ENCODE results near the gene CCDC190. TPM values are rescaled to one million over a fixed set of nuclear protein-coding genes. Genes with fewer than 3 reads are reported as not detected.

Gene CCDC190
- total and polyA plus RNA-seq, 2 of the 8 experiments (the other 6 are each of a cell fraction or from before 2014, with no cell fraction given), result not detected

DNA sequence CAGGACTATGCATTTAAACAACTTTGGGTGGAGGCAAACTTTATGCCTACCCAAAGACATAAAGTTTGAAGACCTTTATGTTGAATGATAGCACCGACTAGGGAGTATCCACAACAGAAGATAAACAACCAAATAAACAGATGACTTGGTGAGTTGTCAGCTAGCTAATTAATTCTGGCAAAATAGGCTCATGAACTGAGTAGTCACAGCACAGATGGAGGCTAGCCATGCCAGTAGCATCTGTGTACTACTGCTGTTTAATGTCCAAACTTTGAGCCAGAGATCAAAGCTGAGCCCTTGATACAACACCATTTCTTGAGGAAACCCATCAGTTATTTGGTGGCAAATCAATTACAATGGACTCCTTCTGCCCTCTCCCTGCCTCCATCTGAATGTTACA, 40.3 kb upstream of the CCDC190 start:
- Histone ChIP-seq H3K36me3 (ENCODE audit: control insufficient read depth in 2 of 4, insufficient read depth in 4 of 4, low read length in 3 of 4) (no peaks in the 10 kb centered on the region), H3K9ac (replicated peaks in 1 of 4; ENCODE audit: extremely low read depth in 1 of 4, low read depth in 3 of 4, low read length in 3 of 4) (no peak overlapping the region), H2AFZ (ENCODE audit: low read length) (no peak overlapping the region), H4K91ac (replicated peaks; ENCODE audit: insufficient read length, low read length) (no peak overlapping the region), H3K23me2 (ENCODE audit: low read depth, low read length) (no peaks in the 10 kb centered on the region; the same call in 1 of the 2 replicates), H3K14ac (ENCODE audit: insufficient read length) (no peak overlapping the region), H3K4ac (replicated peaks; ENCODE audit: insufficient read length, low read depth, low read length) (no peak overlapping the region), H4K20me1 (replicated peaks in 1 of 2; ENCODE audit: control insufficient read depth in 1 of 2, insufficient read depth in 2 of 2, low read length in 2 of 2) (no peaks in the 10 kb centered on the region), H2AK5ac (ENCODE audit: low read depth, low read length) (no peak overlapping the region), H2BK15ac (ENCODE audit: low read length) (no peak overlapping the region), H2BK5ac (ENCODE audit: low read depth, low read length) (no peak overlapping the region), H3K18ac (ENCODE audit: extremely low read depth, low read length) (no peak overlapping the region), H3K9me3 (ENCODE audit: insufficient read depth in 2 of 2, low read depth in 1 of 2, low read length in 1 of 2) (no peaks in the 10 kb centered on the region), H4K5ac (ENCODE audit: insufficient read length, low read depth, low read length) (no peak overlapping the region), H3K79me1 (ENCODE audit: low read depth, low read length) (no peaks in the 10 kb centered on the region), H3K23ac (ENCODE audit: insufficient read length) (no peak overlapping the region), H3K56ac (replicated peaks; ENCODE audit: insufficient read length, low read depth, low read length) (no peak overlapping the region), H2BK20ac (ENCODE audit: low read length) (no peak overlapping the region), H3K27me3 (replicated peaks in 1 of 4; ENCODE audit: control insufficient read depth in 3 of 4, extremely low read depth in 1 of 4, insufficient read depth in 3 of 4, low read length in 3 of 4) (no peaks in the 10 kb centered on the region), H2BK120ac (replicated peaks; ENCODE audit: low read depth, low read length) (no peak overlapping the region), H2BK12ac (ENCODE audit: low read depth, low read length) (no peak overlapping the region), H3K79me2 (ENCODE audit: control insufficient read depth in 1 of 2, insufficient read depth in 2 of 2, low read length in 2 of 2) (no peaks in the 10 kb centered on the region), H3K27ac (ENCODE audit: low read depth, low read length) (no peak overlapping the region), H4K8ac (ENCODE audit: extremely low read depth, insufficient read depth, low read length) (no peak overlapping the region), H3K4me1 (replicated peaks in 1 of 4; ENCODE audit: control insufficient read depth in 3 of 4, insufficient read depth in 4 of 4, low read length in 3 of 4) (no peaks in the 10 kb centered on the region), H3K4me2 (ENCODE audit: insufficient read depth in 1 of 2, low read depth in 2 of 2, low read length in 2 of 2) (no peak overlapping the region), H3K4me3 (ENCODE audit: extremely low read depth in 1 of 4, insufficient read depth in 2 of 4, low read depth in 3 of 4, low read length in 4 of 4) (no peak overlapping the region)
- CTCF ChIA-PET (ENCODE audit: partially characterized antibody), result interaction anchor here (1.1 to 1.6 kb wide), 7 partner anchors 9 to 414 kb away, joined by 4 to 7 read pairs (median 4); partner anchors contain the start of gene RGS4
- no peak for TF ChIP-seq FOSL1 (IDR thresholded peaks at IDR 0.05; ENCODE audit: insufficient read depth, low read depth, low read length)
- TF ChIP-seq, protein P1, sequence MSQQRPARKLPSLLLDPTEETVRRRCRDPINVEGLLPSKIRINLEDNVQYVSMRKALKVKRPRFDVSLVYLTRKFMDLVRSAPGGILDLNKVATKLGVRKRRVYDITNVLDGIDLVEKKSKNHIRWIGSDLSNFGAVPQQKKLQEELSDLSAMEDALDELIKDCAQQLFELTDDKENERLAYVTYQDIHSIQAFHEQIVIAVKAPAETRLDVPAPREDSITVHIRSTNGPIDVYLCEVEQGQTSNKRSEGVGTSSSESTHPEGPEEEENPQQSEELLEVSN (IDR thresholded peaks at IDR 0.05), result no peak
- TF ChIP-seq, protein P2, sequence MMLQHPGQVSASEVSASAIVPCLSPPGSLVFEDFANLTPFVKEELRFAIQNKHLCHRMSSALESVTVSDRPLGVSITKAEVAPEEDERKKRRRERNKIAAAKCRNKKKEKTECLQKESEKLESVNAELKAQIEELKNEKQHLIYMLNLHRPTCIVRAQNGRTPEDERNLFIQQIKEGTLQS (IDR thresholded peaks at IDR 0.05; ENCODE audit: insufficient read depth, low read depth, low read length), result no peak
- no peak for TF ChIP-seq RAD21 (IDR thresholded peaks at IDR 0.05 in 1 of 2, conservative IDR thresholded peaks at IDR 0.05 in 1 of 2; ENCODE audit: low read depth in 2 of 2, low read length in 2 of 2)
- no peak for TF ChIP-seq SP4 (IDR thresholded peaks at IDR 0.05; ENCODE audit: low read length)
- no peak for TF ChIP-seq CREB1 (IDR thresholded peaks at IDR 0.05)
- no peak for TF ChIP-seq SP2 (IDR thresholded peaks at IDR 0.05; ENCODE audit: low read length)
- TF ChIP-seq TAF1 (IDR thresholded peaks at IDR 0.05; ENCODE audit: low read depth, low read length), result no peak
- TF ChIP-seq KDM1A (IDR thresholded peaks at IDR 0.05; ENCODE audit: borderline replicate concordance, low read length), result no peak
- no peak for TF ChIP-seq JUND (IDR thresholded peaks at IDR 0.05; ENCODE audit: low read length)
- no peak for TF ChIP-seq KDM4A (IDR thresholded peaks at IDR 0.05; ENCODE audit: low read depth, low read length, severe bottlenecking)
- no peak for TF ChIP-seq TEAD4 (IDR thresholded peaks at IDR 0.05; ENCODE audit: low read depth, low read length)
- no peak for TF ChIP-seq EGR1 (IDR thresholded peaks at IDR 0.05; ENCODE audit: borderline replicate concordance, low read depth, low read length)
- POLR2A ChIA-PET (ENCODE audit: partially characterized antibody), result no interaction called here
- FAIRE-seq (no peak), DNase-seq (ENCODE audit: low read depth in 1 of 2, low spot score in 2 of 2) (no peak)
- WGBS, 2 experiments (ENCODE audit: extremely low coverage in 1 of 2, insufficient coverage in 1 of 2, insufficient read length in 1 of 2, insufficient replicate concordance in 2 of 2, low coverage in 1 of 2, low lambda C conversion rate in 2 of 2, missing lambda C conversion rate in 1 of 2), result 81% methylated on average over 1 of the region's 1 CpG; no CpG with 5 or more reads in 1 of the 2 experiments
